Liver (tissue), 9 donors: Measurements from ENCODE around the gene ZNF296. TPM values are rescaled to one million over a fixed set of nuclear protein-coding genes. Genes with fewer than 3 reads are reported as not detected.

Experiments
- DNase-seq: peaks from one replicate; pipeline ENCODE4 v3.0.0-alpha.2; 2017; ENCODE audit warnings: low spot score
- H3K27ac ChIP-seq, 2 donors: one replicate each; pipeline ENCODE4 v1.7.0; 2013; ENCODE audit warnings: inconsistent platforms in 2 of 2, low read length in 2 of 2, control low read depth in 1 of 2, low read depth in 1 of 2, mild to moderate bottlenecking in 1 of 2
- H3K27me3 ChIP-seq, 4 donors: one replicate each; pipeline versions ENCODE4 v1.6.1 to v1.7.0; 2013; ENCODE audit warnings: low read length in 3 of 4, inconsistent platforms in 1 of 4, mild to moderate bottlenecking in 1 of 4, moderate library complexity in 1 of 4; ENCODE audit not compliant: control insufficient read depth in 4 of 4, insufficient read depth in 4 of 4
- H3K36me3 ChIP-seq, 4 donors: one replicate each; pipeline versions ENCODE4 v1.6.1 to v1.7.0; 2013; ENCODE audit warnings: low read length in 3 of 4, mild to moderate bottlenecking in 3 of 4, low read depth in 1 of 4, moderate library complexity in 1 of 4; ENCODE audit not compliant: control insufficient read depth in 4 of 4, insufficient read depth in 3 of 4
- H3K4me1 ChIP-seq, 4 donors: one replicate each; pipeline versions ENCODE4 v1.6.1 to v1.7.0; 2013; ENCODE audit warnings: low read length in 3 of 4, mild to moderate bottlenecking in 3 of 4, moderate library complexity in 1 of 4; ENCODE audit not compliant: control insufficient read depth in 4 of 4, insufficient read depth in 4 of 4
- H3K4me3 ChIP-seq, 3 donors: one replicate each; pipeline versions ENCODE4 v1.6.1 to v1.7.0; 2013; ENCODE audit warnings: low read length in 3 of 3, control low read depth in 1 of 3, low read depth in 1 of 3, mild to moderate bottlenecking in 1 of 3
- H3K9ac ChIP-seq, 2 donors: one replicate each; pipeline ENCODE4 v1.7.0; 2013; ENCODE audit warnings: low read length in 2 of 2, mild to moderate bottlenecking in 2 of 2, moderate library complexity in 2 of 2, control low read depth in 1 of 2, low read depth in 1 of 2
- H3K9me3 ChIP-seq, 4 donors: one replicate each; pipeline versions ENCODE4 v1.6.1 to v1.7.0; 2013; ENCODE audit warnings: low read length in 3 of 4; ENCODE audit not compliant: control insufficient read depth in 4 of 4
- CTCF ChIP-seq: fragments of 150-350 bp; IDR thresholded peaks from 2 replicates; pipeline ENCODE4 v1.5.1; 2017; ENCODE audit warnings: improper control_type of control experiment, low read depth, low read length; ENCODE audit not compliant: missing input control
- EGR1 ChIP-seq, 2 donors: IDR thresholded peaks; 2 replicates each; pipeline ENCODE4 v1.6.1; 2016 to 2018; ENCODE audit warnings: antibody characterized with exemption in 2 of 2, low read depth in 2 of 2
- FOXA1 ChIP-seq: IDR thresholded peaks from 2 replicates; pipeline ENCODE4 v1.6.1; 2016; ENCODE audit warnings: antibody characterized with exemption
- FOXA2 ChIP-seq: IDR thresholded peaks from 2 replicates; pipeline ENCODE4 v1.6.1; 2016; ENCODE audit warnings: antibody characterized with exemption
- GABPA ChIP-seq, 2 donors: IDR thresholded peaks in 1 of 2; conservative IDR thresholded peaks in 1 of 2; 2 replicates each; pipeline ENCODE4 v1.6.1; 2016; ENCODE audit warnings: antibody characterized with exemption in 2 of 2, mild to moderate bottlenecking in 1 of 2, moderate library complexity in 1 of 2
- HNF4A ChIP-seq, 2 donors: conservative IDR thresholded peaks; 2 replicates each; pipeline ENCODE4 v1.6.1; 2016; ENCODE audit warnings: antibody characterized with exemption in 2 of 2, mild to moderate bottlenecking in 2 of 2
- HNF4G ChIP-seq: IDR thresholded peaks from 2 replicates; pipeline ENCODE4 v1.6.1; 2016; ENCODE audit warnings: antibody characterized with exemption
- JUND ChIP-seq, 2 donors: IDR thresholded peaks; 2 replicates each; pipeline ENCODE4 v1.6.1; 2016; ENCODE audit warnings: antibody characterized with exemption in 2 of 2
- NR2F2 ChIP-seq: IDR thresholded peaks from 2 replicates; pipeline ENCODE4 v1.6.1; 2016; ENCODE audit warnings: antibody characterized with exemption
- RAD21 ChIP-seq, 2 donors: IDR thresholded peaks; 2 replicates each; pipeline ENCODE4 v1.6.1; 2016; ENCODE audit warnings: antibody characterized with exemption in 2 of 2, mild to moderate bottlenecking in 2 of 2
- RXRA ChIP-seq, 2 donors: IDR thresholded peaks; 2 replicates each; pipeline ENCODE4 v1.6.1; 2017 to 2018; ENCODE audit warnings: antibody characterized with exemption in 2 of 2, mild to moderate bottlenecking in 1 of 2
- SP1 ChIP-seq: IDR thresholded peaks from 2 replicates; pipeline ENCODE4 v1.6.1; 2018; ENCODE audit warnings: antibody characterized with exemption, mild to moderate bottlenecking
- TAF1 ChIP-seq: conservative IDR thresholded peaks from 2 replicates; pipeline ENCODE4 v1.6.1; 2016; ENCODE audit warnings: antibody characterized with exemption, mild to moderate bottlenecking
- WGBS: extraction: QIAGEN DNeasy Blood & Tissue Kit; methylation state at CpG from one replicate; pipeline ENCODE4 v1.1.7; 2013; 5-methylcytosine and 5-hydroxymethylcytosine counted together
- polyA plus RNA-seq, 2 donors: library from polyadenylated mRNA; stranded (reverse) in 1 of 2; unstranded in 1 of 2; fragments of 200-250 nt in 1 of 2; fragments of >200 nt in 1 of 2; fragmentation: Nextera tagmentation in 1 of 2; extraction: Ambion mirVana in 1 of 2; gene quantifications; one replicate each; pipeline versions ENCODE4 v1.2.1 to v1.2.3, GENCODE V29; 2013 to 2015
- total RNA-seq, 2 donors: library from RNA; depleted of rRNA; stranded (reverse); fragments of >200 nt; gene quantifications; one replicate each; pipeline ENCODE4 v1.2.3, GENCODE V29; 2014
- TF ChIP-seq, protein P1 (sequence below): IDR thresholded peaks from 2 replicates; pipeline ENCODE4 v1.6.1; 2016; ENCODE audit warnings: antibody characterized with exemption
- TF ChIP-seq, protein P2 (sequence below): IDR thresholded peaks from 2 replicates; pipeline ENCODE4 v1.6.1; 2016; ENCODE audit warnings: antibody characterized with exemption
- TF ChIP-seq, protein P3 (sequence below): IDR thresholded peaks from 2 replicates; pipeline ENCODE4 v1.6.1; 2016; ENCODE audit warnings: antibody characterized with exemption
- TF ChIP-seq, protein P4 (sequence below): IDR thresholded peaks from 2 replicates; pipeline ENCODE4 v1.6.1; 2016; ENCODE audit warnings: antibody characterized with exemption, mild to moderate bottlenecking
- donor health status: healthy.
- donor health status: healthy.
- donor health status: healthy.
- donor health status: healthy.
- donor health status: healthy.

The ZNF296 gene
- total and polyA plus RNA-seq, 4 donors, result 0.16 to 0.42 (median 0.17) TPM; not detected in 1

GRCh38 chr19:45094707-45095106 lies 18.4 kb upstream of the ZNF296 start:
- no peak overlapping the region for H3K9ac ChIP-seq
- TF ChIP-seq NR2F2 (no peak), EGR1 (IDR thresholded peaks at IDR 0.05; ENCODE audit: low read depth in 2 of 2) (no peak), TAF1 (no peak), SP1 (no peak), RXRA (IDR thresholded peaks at IDR 0.05) (no peak), HNF4G (no peak), JUND (IDR thresholded peaks at IDR 0.05) (no peak), FOXA1 (no peak), FOXA2 (no peak), HNF4A (conservative IDR thresholded peaks at IDR 0.05) (no peak), CTCF (no peak), GABPA (IDR thresholded peaks at IDR 0.05 in 1 of 2, conservative IDR thresholded peaks at IDR 0.05 in 1 of 2) (no peak), RAD21 (IDR thresholded peaks at IDR 0.05) (no peak)
- TF ChIP-seq, protein P1, sequence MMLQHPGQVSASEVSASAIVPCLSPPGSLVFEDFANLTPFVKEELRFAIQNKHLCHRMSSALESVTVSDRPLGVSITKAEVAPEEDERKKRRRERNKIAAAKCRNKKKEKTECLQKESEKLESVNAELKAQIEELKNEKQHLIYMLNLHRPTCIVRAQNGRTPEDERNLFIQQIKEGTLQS, result no peak
- TF ChIP-seq, protein P2, sequence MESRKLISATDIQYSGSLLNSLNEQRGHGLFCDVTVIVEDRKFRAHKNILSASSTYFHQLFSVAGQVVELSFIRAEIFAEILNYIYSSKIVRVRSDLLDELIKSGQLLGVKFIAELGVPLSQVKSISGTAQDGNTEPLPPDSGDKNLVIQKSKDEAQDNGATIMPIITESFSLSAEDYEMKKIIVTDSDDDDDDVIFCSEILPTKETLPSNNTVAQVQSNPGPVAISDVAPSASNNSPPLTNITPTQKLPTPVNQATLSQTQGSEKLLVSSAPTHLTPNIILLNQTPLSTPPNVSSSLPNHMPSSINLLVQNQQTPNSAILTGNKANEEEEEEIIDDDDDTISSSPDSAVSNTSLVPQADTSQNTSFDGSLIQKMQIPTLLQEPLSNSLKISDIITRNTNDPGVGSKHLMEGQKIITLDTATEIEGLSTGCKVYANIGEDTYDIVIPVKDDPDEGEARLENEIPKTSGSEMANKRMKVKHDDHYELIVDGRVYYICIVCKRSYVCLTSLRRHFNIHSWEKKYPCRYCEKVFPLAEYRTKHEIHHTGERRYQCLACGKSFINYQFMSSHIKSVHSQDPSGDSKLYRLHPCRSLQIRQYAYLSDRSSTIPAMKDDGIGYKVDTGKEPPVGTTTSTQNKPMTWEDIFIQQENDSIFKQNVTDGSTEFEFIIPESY, result no peak
- TF ChIP-seq, protein P3, sequence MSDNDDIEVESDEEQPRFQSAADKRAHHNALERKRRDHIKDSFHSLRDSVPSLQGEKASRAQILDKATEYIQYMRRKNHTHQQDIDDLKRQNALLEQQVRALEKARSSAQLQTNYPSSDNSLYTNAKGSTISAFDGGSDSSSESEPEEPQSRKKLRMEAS, result no peak
- H3K9me3 ChIP-seq, result no peaks in the 10 kb centered on the region
- peaks cover 0 to 5% (median 1%) of the 10 kb centered on the region in 4 donors for H3K36me3 ChIP-seq
- peaks cover 10 to 74% (median 46%) of the 10 kb centered on the region in 4 donors for H3K4me1 ChIP-seq
- no peak overlapping the region for H3K4me3 ChIP-seq
- H3K27me3 ChIP-seq, result no peaks in the 10 kb centered on the region
- WGBS, result 89% methylated on average over 5 of the region's 5 CpGs
- no peak for DNase-seq
- no peak overlapping the region for H3K27ac ChIP-seq

DNA sequence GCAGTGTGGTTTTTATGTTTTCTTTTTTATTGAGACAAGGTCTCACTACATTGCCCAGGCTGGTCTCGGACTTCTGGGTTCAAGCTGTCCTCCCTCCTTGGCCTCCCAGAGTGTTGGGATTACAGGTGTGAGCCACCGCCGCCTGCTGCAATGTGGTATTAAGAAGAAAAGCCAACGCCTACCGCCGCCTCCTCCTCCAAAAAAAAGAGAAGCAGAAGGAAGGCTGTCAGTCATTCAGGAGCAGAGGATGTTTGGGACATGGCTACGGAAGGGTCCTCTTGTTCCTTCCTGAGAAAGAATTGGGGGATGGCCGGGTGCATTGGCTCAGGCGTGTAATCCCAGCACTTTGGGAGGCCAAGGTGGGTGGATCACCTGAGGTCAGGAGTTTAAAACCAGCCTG lies 17.9 kb upstream of the ZNF296 start:
- Histone ChIP-seq H3K27me3 (no peaks in the 10 kb centered on the region), H3K9me3 (no peaks in the 10 kb centered on the region), H3K4me3 (peak overlapping the region in 2 of 3 donors; percentile 89 to 98), H3K9ac (peak overlapping the region in 1 of 2 donors; percentile 61), H3K36me3 (peaks cover 0 to 5% (median 1%) of the 10 kb centered on the region in 4 donors), H3K4me1 (peaks cover 8 to 74% (median 46%) of the 10 kb centered on the region in 4 donors), H3K27ac (no peak overlapping the region)
- no peak for TF ChIP-seq RAD21 (IDR thresholded peaks at IDR 0.05)
- no peak for TF ChIP-seq SP1
- no peak for TF ChIP-seq JUND (IDR thresholded peaks at IDR 0.05)
- TF ChIP-seq FOXA2, result no peak
- TF ChIP-seq, protein P4, sequence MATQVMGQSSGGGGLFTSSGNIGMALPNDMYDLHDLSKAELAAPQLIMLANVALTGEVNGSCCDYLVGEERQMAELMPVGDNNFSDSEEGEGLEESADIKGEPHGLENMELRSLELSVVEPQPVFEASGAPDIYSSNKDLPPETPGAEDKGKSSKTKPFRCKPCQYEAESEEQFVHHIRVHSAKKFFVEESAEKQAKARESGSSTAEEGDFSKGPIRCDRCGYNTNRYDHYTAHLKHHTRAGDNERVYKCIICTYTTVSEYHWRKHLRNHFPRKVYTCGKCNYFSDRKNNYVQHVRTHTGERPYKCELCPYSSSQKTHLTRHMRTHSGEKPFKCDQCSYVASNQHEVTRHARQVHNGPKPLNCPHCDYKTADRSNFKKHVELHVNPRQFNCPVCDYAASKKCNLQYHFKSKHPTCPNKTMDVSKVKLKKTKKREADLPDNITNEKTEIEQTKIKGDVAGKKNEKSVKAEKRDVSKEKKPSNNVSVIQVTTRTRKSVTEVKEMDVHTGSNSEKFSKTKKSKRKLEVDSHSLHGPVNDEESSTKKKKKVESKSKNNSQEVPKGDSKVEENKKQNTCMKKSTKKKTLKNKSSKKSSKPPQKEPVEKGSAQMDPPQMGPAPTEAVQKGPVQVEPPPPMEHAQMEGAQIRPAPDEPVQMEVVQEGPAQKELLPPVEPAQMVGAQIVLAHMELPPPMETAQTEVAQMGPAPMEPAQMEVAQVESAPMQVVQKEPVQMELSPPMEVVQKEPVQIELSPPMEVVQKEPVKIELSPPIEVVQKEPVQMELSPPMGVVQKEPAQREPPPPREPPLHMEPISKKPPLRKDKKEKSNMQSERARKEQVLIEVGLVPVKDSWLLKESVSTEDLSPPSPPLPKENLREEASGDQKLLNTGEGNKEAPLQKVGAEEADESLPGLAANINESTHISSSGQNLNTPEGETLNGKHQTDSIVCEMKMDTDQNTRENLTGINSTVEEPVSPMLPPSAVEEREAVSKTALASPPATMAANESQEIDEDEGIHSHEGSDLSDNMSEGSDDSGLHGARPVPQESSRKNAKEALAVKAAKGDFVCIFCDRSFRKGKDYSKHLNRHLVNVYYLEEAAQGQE, result no peak
- no peak for TF ChIP-seq HNF4G
- TF ChIP-seq CTCF, result no peak
- TF ChIP-seq RXRA (IDR thresholded peaks at IDR 0.05), result no peak
- no peak for TF ChIP-seq FOXA1
- TF ChIP-seq HNF4A (conservative IDR thresholded peaks at IDR 0.05), result no peak
- no peak for DNase-seq
- 71% methylated on average over 9 of the region's 9 CpGs for WGBS
